SK-N-SH (cell line): ENCODE data around the gene PBX4. TPM values are rescaled to one million over a fixed set of nuclear protein-coding genes. Genes with fewer than 3 reads are reported as not detected.

Experiments
- CTCF ChIA-PET: fragments of 300-600, 350-600 bp; formaldehyde crosslinking; extraction: SDS; loops from one replicate; lab custom pipeline; 2021; lab: Yijun Ruan, JAX
- POLR2A ChIA-PET: fragments of 350-600 bp; sonication (Branson Sonifier 250); formaldehyde crosslinking; extraction: SDS; loops from one replicate; lab custom pipeline; 2020; ENCODE audit warnings: antibody characterized with exemption, inconsistent platforms; lab: Yijun Ruan, JAX
- DNase-seq: peaks from one replicate; pipeline ENCODE4 v3.0.0; 2012
- H2AFZ ChIP-seq: fragments of 200-600 bp; sonication (generic); 2 replicates; pipeline ENCODE4 v1.8.1; 2016; ENCODE audit warnings: antibody characterized with exemption, mild to moderate bottlenecking, low read depth
- H3F3A ChIP-seq: fragments of 200-600 bp; sonication (generic); replicated peaks from 2 replicates; pipeline ENCODE3; 2016; ENCODE audit warnings: antibody characterized with exemption, mild to moderate bottlenecking; ENCODE audit not compliant: insufficient read depth
- H3K27ac ChIP-seq, 2 experiments: fragments of 200-500 bp in 1 of 2; fragments of 200-600 bp in 1 of 2; sonication (Bioruptor generic) in 1 of 2; sonication (generic), shearing (Covaris generic) in 1 of 2; 2 replicates each; pipeline versions ENCODE4 v1.5.1 to v1.6.1; 2014 to 2016; ENCODE audit warnings: low read depth in 2 of 2, inconsistent platforms in 1 of 2, low read length in 1 of 2, mild to moderate bottlenecking in 1 of 2, mixed read lengths in 1 of 2
- H3K27me3 ChIP-seq: fragments of 200-600 bp; sonication (generic), shearing (Covaris generic); 2 replicates; pipeline ENCODE4 v1.6.1; 2016; ENCODE audit warnings: mixed run types; ENCODE audit not compliant: insufficient read depth
- H3K36me3 ChIP-seq, 2 experiments: fragments of 200-500 bp in 1 of 2; fragments of 200-600 bp in 1 of 2; sonication (Bioruptor generic) in 1 of 2; sonication (generic) in 1 of 2; replicated peaks in 1 of 2; 2 replicates each; pipeline versions ENCODE3 to v1.5.1; 2014 to 2016; ENCODE audit warnings: low read length in 1 of 2, mild to moderate bottlenecking in 1 of 2; ENCODE audit not compliant: insufficient read depth in 2 of 2, control insufficient read depth in 1 of 2
- H3K4me1 ChIP-seq, 2 experiments: fragments of 200-500 bp in 1 of 2; fragments of 200-600 bp in 1 of 2; sonication (Bioruptor generic) in 1 of 2; sonication (generic), shearing (Covaris generic) in 1 of 2; 2 replicates each; pipeline versions ENCODE4 v1.5.1 to v1.6.1; 2014 to 2016; ENCODE audit warnings: low read depth in 1 of 2, low read length in 1 of 2, mixed run types in 1 of 2; ENCODE audit not compliant: insufficient read depth in 2 of 2, control insufficient read depth in 1 of 2
- H3K4me2 ChIP-seq: fragments of 200-600 bp; sonication (generic), shearing (Covaris generic); 2 replicates; pipeline ENCODE4 v1.6.1; 2017; ENCODE audit warnings: mixed run types
- H3K4me3 ChIP-seq, 2 experiments: fragments of 200-500 bp in 1 of 2; fragments of 200-600 bp in 1 of 2; sonication (Bioruptor generic) in 1 of 2; sonication (generic), shearing (Covaris generic) in 1 of 2; 2 replicates each; pipeline versions ENCODE4 v1.5.1 to v1.8.1; 2014 to 2016; ENCODE audit warnings: low read depth in 2 of 2, inconsistent platforms in 1 of 2, low read length in 1 of 2, mild to moderate bottlenecking in 1 of 2, mixed read lengths in 1 of 2, moderate library complexity in 1 of 2
- H3K79me2 ChIP-seq: fragments of 200-600 bp; sonication (generic); 2 replicates; pipeline ENCODE4 v1.8.1; 2017; ENCODE audit warnings: mild to moderate bottlenecking; ENCODE audit not compliant: insufficient read depth
- H3K9ac ChIP-seq: fragments of 200-600 bp; sonication (generic); 2 replicates; pipeline ENCODE4 v1.6.1; 2017; ENCODE audit warnings: mixed run types
- H3K9me2 ChIP-seq: fragments of 200-600 bp; sonication (generic); 2 replicates; pipeline ENCODE4 v1.6.1; 2017; ENCODE audit warnings: mixed run types
- H3K9me3 ChIP-seq: fragments of 200-600 bp; sonication (generic); 2 replicates; pipeline ENCODE4 v1.6.1; 2017; ENCODE audit warnings: mixed run types, mild to moderate bottlenecking, moderate library complexity
- H4K20me1 ChIP-seq: fragments of 200-600 bp; sonication (generic); 2 replicates; pipeline ENCODE4 v1.6.1; 2017; ENCODE audit warnings: mild to moderate bottlenecking, mixed run types; ENCODE audit not compliant: insufficient read depth
- CHD2 ChIP-seq: fragments of 150-350 bp; IDR thresholded peaks from 2 replicates; pipeline ENCODE4 v1.6.1; 2018; ENCODE audit warnings: low read length; ENCODE audit not compliant: partially characterized antibody
- EP300 ChIP-seq, 2 experiments: IDR thresholded peaks; 2 replicates each; pipeline versions ENCODE4 v1.4.0 to v1.6.1; 2012; ENCODE audit warnings: borderline replicate concordance in 1 of 2, low read depth in 1 of 2, low read length in 1 of 2
- EZH2phosphoT487 ChIP-seq: fragments of 200-600 bp; sonication (generic); IDR thresholded peaks from 2 replicates; pipeline ENCODE4 v1.6.1; 2017; ENCODE audit warnings: low read depth, mixed run types, mild to moderate bottlenecking, antibody characterized with exemption, moderate library complexity, borderline replicate concordance
- FOSL2 ChIP-seq: IDR thresholded peaks from 2 replicates; pipeline ENCODE4 v1.4.0; 2012; ENCODE audit warnings: low read depth, mild to moderate bottlenecking, moderate library complexity, borderline replicate concordance
- FOXJ3 ChIP-seq: sonication (generic); formaldehyde crosslinking; IDR thresholded peaks from 2 replicates; pipeline ENCODE4 v1.5.1; 2020; ENCODE audit warnings: mild to moderate bottlenecking, missing genetic modification reagents
- FOXM1 ChIP-seq: IDR thresholded peaks from 2 replicates; pipeline ENCODE4 v1.4.0; 2012; ENCODE audit warnings: low read depth, mild to moderate bottlenecking
- JUND ChIP-seq: IDR thresholded peaks from 2 replicates; pipeline ENCODE4 v1.4.0; 2012
- MXI1 ChIP-seq: IDR thresholded peaks from 2 replicates; pipeline ENCODE4 v1.6.1; 2012; ENCODE audit warnings: mild to moderate bottlenecking, low read depth, low read length, improper control_type of control experiment
- NFIC ChIP-seq: IDR thresholded peaks from 2 replicates; pipeline ENCODE4 v1.4.0; 2012; ENCODE audit warnings: borderline replicate concordance
- NRF1 ChIP-seq: IDR thresholded peaks from 2 replicates; pipeline ENCODE4 v1.6.1; 2012; ENCODE audit warnings: low read depth, mild to moderate bottlenecking, low read length
- PBX3 ChIP-seq: IDR thresholded peaks from 2 replicates; pipeline ENCODE4; 2012
- POLR2AphosphoS5 ChIP-seq: IDR thresholded peaks from 2 replicates; pipeline ENCODE4 v1.6.1; 2012; ENCODE audit warnings: low read depth, low read length
- RAD21 ChIP-seq: IDR thresholded peaks from 2 replicates; pipeline ENCODE4 v1.6.1; 2012; ENCODE audit warnings: mild to moderate bottlenecking, low read length
- RXRA ChIP-seq: IDR thresholded peaks from 2 replicates; pipeline ENCODE4 v1.4.0; 2012; ENCODE audit warnings: low read depth, mild to moderate bottlenecking, borderline replicate concordance
- SIN3A ChIP-seq: IDR thresholded peaks from 2 replicates; pipeline ENCODE4 v1.6.1; 2012; ENCODE audit warnings: low read depth, mild to moderate bottlenecking, low read length, moderate library complexity, borderline replicate concordance
- TCF12 ChIP-seq: IDR thresholded peaks from 2 replicates; pipeline ENCODE4 v1.4.0; 2012
- TEAD4 ChIP-seq: IDR thresholded peaks from 2 replicates; pipeline ENCODE4 v1.4.0; 2012; ENCODE audit warnings: mild to moderate bottlenecking, borderline replicate concordance; ENCODE audit not compliant: insufficient read depth
- USF1 ChIP-seq: IDR thresholded peaks from 2 replicates; pipeline ENCODE4 v1.4.0; 2012; ENCODE audit warnings: low read depth, borderline replicate concordance
- YY1 ChIP-seq: IDR thresholded peaks from 2 replicates; pipeline ENCODE4 v1.4.0; 2012; ENCODE audit warnings: low read depth, mild to moderate bottlenecking
- WGBS: methylation state at CpG from one replicate; pipeline ENCODE4 v1.1.6; 2017; ENCODE audit warnings: low lambda C conversion rate; 5-methylcytosine and 5-hydroxymethylcytosine counted together
- polyA plus RNA-seq, 3 experiments: library from polyadenylated mRNA; depleted of rRNA; stranded (reverse); fragments of >200 nt; gene quantifications; 2 replicates each; pipeline ENCODE4 v1.2.3, GENCODE V29; 2012
- TF ChIP-seq, protein P1 (sequence below): fragments of 150-350 bp; IDR thresholded peaks from 2 replicates; pipeline ENCODE4 v1.6.1; 2017; ENCODE audit warnings: antibody characterized with exemption, low read length, low read depth, borderline replicate concordance
- TF ChIP-seq, protein P2 (sequence below): IDR thresholded peaks from 2 replicates; pipeline ENCODE4 v1.4.0; 2012; ENCODE audit warnings: low read depth
- TF ChIP-seq, protein P3 (sequence below): IDR thresholded peaks from 2 replicates; pipeline ENCODE4 v1.6.1; 2012; ENCODE audit warnings: mild to moderate bottlenecking, low read depth, low read length, moderate library complexity

Gene PBX4
- polyA plus RNA-seq, 1 of the 3 experiments (the other 2 are of a cell fraction): 6.4 TPM

DNA sequence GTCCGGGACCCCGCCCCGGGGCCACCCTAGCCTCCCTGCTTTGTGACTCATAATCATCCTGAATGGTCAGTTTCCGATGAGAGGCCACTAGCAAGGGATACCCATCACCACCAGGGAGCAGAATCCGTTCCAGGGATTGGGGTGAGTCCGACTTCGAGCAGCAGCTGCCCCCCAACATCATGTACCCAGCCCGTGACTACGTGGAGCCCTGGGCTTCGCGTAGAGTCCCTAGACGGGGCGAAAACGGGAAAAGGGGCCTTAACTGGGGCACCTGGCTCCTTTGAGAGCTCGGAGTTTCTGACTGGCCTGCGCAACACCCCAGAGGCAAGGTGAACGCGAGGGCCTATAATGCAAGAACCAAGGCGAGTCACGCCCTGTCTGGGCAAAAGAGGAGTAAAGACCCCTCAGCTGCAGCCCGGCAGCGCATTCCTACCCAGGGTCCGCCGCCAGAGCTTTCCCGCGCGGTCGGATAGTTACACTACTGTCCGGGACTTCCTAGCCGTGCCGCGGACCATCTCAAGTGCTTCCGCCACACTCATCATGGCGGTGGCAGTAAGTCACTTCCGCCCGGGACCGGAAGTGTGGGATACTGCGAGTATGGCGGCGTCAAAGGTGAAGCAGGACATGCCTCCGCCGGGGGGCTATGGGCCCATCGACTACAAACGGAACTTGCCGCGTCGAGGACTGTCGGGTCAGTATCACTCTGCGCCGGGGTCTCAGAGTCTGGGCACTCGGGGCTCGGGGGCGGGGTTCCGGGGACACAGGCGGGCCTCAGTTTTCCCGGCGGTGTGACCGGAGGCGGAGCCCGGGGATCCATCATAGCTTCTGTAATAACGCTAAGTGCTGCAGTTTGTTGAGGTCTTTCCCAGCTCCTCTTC lies 102.6 kb downstream of the PBX4 start, which contains the start of gene NDUFA13 (continued):
- TF ChIP-seq MXI1: peak; percentile 82
- TF ChIP-seq, protein P1, sequence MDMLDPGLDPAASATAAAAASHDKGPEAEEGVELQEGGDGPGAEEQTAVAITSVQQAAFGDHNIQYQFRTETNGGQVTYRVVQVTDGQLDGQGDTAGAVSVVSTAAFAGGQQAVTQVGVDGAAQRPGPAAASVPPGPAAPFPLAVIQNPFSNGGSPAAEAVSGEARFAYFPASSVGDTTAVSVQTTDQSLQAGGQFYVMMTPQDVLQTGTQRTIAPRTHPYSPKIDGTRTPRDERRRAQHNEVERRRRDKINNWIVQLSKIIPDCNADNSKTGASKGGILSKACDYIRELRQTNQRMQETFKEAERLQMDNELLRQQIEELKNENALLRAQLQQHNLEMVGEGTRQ: no peak
- TF ChIP-seq TEAD4: no peak
- TF ChIP-seq YY1: peak; percentile 99
- peak; percentile 84 for TF ChIP-seq CHD2
- TF ChIP-seq FOSL2: no peak
- TF ChIP-seq, protein P2, sequence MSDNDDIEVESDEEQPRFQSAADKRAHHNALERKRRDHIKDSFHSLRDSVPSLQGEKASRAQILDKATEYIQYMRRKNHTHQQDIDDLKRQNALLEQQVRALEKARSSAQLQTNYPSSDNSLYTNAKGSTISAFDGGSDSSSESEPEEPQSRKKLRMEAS: peak; percentile 92
- TF ChIP-seq JUND: no peak
- TF ChIP-seq FOXJ3 (CRISPR knock-in tag): no peak
- no peak for TF ChIP-seq NFIC
- no peak for TF ChIP-seq NRF1
- TF ChIP-seq RXRA: no peak
- peak; percentile 19; the same call in 1 of the 2 replicates for TF ChIP-seq TCF12

- Histone ChIP-seq H4K20me1 (peaks cover 6% of the 10 kb centered on the region; the same call in 1 of the 2 replicates), H3K4me1 (peaks cover 0 to 11% of the 10 kb centered on the region in 2 experiments; a peak in 1 of 4 replicates)
- 97% methylated on average over 22 of the region's 74 CpGs for WGBS
- TF ChIP-seq EP300 (IDR thresholded peaks at IDR 0.05; ENCODE audit: borderline replicate concordance in 1 of 2, low read depth in 1 of 2, low read length in 1 of 2) (no peak), POLR2AphosphoS5 (no peak), USF1 (no peak), FOSL2 (no peak), YY1 (no peak), EZH2phosphoT487 (no peak), PBX3 (no peak), SIN3A (no peak), NFIC (no peak), FOXM1 (no peak), RAD21 (no peak), RXRA (no peak), TEAD4 (no peak), NRF1 (no peak)
- TF ChIP-seq, protein P3, sequence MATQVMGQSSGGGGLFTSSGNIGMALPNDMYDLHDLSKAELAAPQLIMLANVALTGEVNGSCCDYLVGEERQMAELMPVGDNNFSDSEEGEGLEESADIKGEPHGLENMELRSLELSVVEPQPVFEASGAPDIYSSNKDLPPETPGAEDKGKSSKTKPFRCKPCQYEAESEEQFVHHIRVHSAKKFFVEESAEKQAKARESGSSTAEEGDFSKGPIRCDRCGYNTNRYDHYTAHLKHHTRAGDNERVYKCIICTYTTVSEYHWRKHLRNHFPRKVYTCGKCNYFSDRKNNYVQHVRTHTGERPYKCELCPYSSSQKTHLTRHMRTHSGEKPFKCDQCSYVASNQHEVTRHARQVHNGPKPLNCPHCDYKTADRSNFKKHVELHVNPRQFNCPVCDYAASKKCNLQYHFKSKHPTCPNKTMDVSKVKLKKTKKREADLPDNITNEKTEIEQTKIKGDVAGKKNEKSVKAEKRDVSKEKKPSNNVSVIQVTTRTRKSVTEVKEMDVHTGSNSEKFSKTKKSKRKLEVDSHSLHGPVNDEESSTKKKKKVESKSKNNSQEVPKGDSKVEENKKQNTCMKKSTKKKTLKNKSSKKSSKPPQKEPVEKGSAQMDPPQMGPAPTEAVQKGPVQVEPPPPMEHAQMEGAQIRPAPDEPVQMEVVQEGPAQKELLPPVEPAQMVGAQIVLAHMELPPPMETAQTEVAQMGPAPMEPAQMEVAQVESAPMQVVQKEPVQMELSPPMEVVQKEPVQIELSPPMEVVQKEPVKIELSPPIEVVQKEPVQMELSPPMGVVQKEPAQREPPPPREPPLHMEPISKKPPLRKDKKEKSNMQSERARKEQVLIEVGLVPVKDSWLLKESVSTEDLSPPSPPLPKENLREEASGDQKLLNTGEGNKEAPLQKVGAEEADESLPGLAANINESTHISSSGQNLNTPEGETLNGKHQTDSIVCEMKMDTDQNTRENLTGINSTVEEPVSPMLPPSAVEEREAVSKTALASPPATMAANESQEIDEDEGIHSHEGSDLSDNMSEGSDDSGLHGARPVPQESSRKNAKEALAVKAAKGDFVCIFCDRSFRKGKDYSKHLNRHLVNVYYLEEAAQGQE: no peak
Observed at GRCh38 chr19:19514881-19515641, 103.4 kb downstream of the PBX4 start, which contains the start of gene TSSK6. Gene TSSK6 (minus strand): TSS chr19:19515548. CDS start chr19:19515427, 121 bp downstream.

More at GRCh38 chr19:19514881-19515641, 103.4 kb downstream of the PBX4 start, which contains the start of gene TSSK6:
- peaks cover 3% of the 10 kb centered on the region for H3F3A ChIP-seq
- DNase-seq: no peak
- H3K4me3 ChIP-seq: peak within 1 kb of the TSS; percentile 65 to 95
- peak within 1 kb of the TSS; percentile 88 for H3K4me2 ChIP-seq
- peaks cover 40% of the 10 kb centered on the region for H3K79me2 ChIP-seq
- H3K9ac ChIP-seq: peak within 1 kb of the TSS; percentile 84
- H3K36me3 ChIP-seq: peaks cover 9% of the 10 kb centered on the region in 2 experiments
- H3K9me2 ChIP-seq: no peaks in the 10 kb centered on the region
- H3K27me3 ChIP-seq: no peaks in the 10 kb centered on the region
- H3K27ac ChIP-seq: peak within 1 kb of the TSS; percentile 50 to 80
- CTCF ChIA-PET: interaction anchor here (0.7 to 3.1 kb wide), 6 partner anchors 17 to 148 kb away, joined by 3 to 38 read pairs (median 4); partner anchors contain the start of gene GMIP
- peak within 1 kb of the TSS; percentile 79 for H2AFZ ChIP-seq
- no peaks in the 10 kb centered on the region for H3K9me3 ChIP-seq
- POLR2A ChIA-PET: interaction anchor here (1.2 to 2.1 kb wide), 6 partner anchors 8 to 154 kb away, joined by 3 to 15 read pairs (median 4); partner anchors contain the start of gene YJEFN3
